CD4-positive, CD25-positive, alpha-beta regulatory T cell (primary cell): ENCODE results near the gene PDE8B. TPM values are rescaled to one million over a fixed set of nuclear protein-coding genes. Genes with fewer than 3 reads are reported as not detected.

Experiments
- ATAC-seq, 2 donors: fragments of 150-1000 bp; cut with Tn5 transposase; one replicate each; pipeline ENCODE4 v1.10.0; 2021; ENCODE audit warnings: low read depth in 2 of 2, moderate number of reproducible peaks in 2 of 2, moderate library complexity in 1 of 2
- DNase-seq, 3 donors: peaks; one replicate each; pipeline versions ENCODE4 v3.0.0 to v3.0.0-alpha.2; 2012 to 2022; ENCODE audit warnings: mixed read lengths in 1 of 3
- H3K27ac ChIP-seq: one replicate; pipeline ENCODE4 v1.7.0; 2013; ENCODE audit warnings: mild to moderate bottlenecking, low read length; ENCODE audit not compliant: insufficient read depth, poor library complexity, severe bottlenecking
- H3K27me3 ChIP-seq: one replicate; pipeline ENCODE4 v1.7.0; 2013; ENCODE audit warnings: low read length; ENCODE audit not compliant: control insufficient read depth, insufficient read depth
- H3K36me3 ChIP-seq: one replicate; pipeline ENCODE4 v1.7.0; 2013; ENCODE audit warnings: mild to moderate bottlenecking, low read length, moderate library complexity; ENCODE audit not compliant: control insufficient read depth, insufficient read depth
- H3K4me1 ChIP-seq: 2 replicates; pipeline ENCODE4 v1.7.0; 2013; ENCODE audit warnings: mild to moderate bottlenecking, low read length; ENCODE audit not compliant: insufficient read depth, control insufficient read depth, poor library complexity, severe bottlenecking
- H3K4me3 ChIP-seq: one replicate; pipeline ENCODE4 v1.7.0; 2013; ENCODE audit warnings: low read depth, mild to moderate bottlenecking, low read length, moderate library complexity
- H3K9me3 ChIP-seq, 2 experiments: 1 replicate in 1 of 2; 2 replicates in 1 of 2; pipeline ENCODE4 v1.7.0; 2013; ENCODE audit warnings: low read length in 2 of 2, mild to moderate bottlenecking in 1 of 2, moderate library complexity in 1 of 2; ENCODE audit not compliant: control insufficient read depth in 2 of 2
- H3K27ac Mint-ChIP-seq, 3 donors: one replicate each; pipeline ENCODE4 v1.8.0; 2020 to 2022; ENCODE audit warnings: mild to moderate bottlenecking in 3 of 3, mixed read lengths in 3 of 3, moderate library complexity in 2 of 3
- H3K27me3 Mint-ChIP-seq: one replicate; pipeline ENCODE4 v1.8.0; 2022; ENCODE audit warnings: mild to moderate bottlenecking, mixed read lengths
- H3K36me3 Mint-ChIP-seq: one replicate; pipeline ENCODE4 v1.8.0; 2020; ENCODE audit warnings: mixed read lengths
- H3K4me1 Mint-ChIP-seq, 4 donors: one replicate each; pipeline ENCODE4 v1.8.0; 2020 to 2022; ENCODE audit warnings: mixed read lengths in 4 of 4, mild to moderate bottlenecking in 1 of 4
- H3K4me3 Mint-ChIP-seq, 4 donors: one replicate each; pipeline ENCODE4 v1.8.0; 2020 to 2022; ENCODE audit warnings: mild to moderate bottlenecking in 4 of 4, mixed read lengths in 4 of 4, moderate library complexity in 3 of 4
- H3K9me3 Mint-ChIP-seq, 7 donors: one replicate each; pipeline ENCODE4 v1.8.0; 2020 to 2022; ENCODE audit warnings: mixed read lengths in 7 of 7, mild to moderate bottlenecking in 3 of 7, moderate library complexity in 2 of 7
- polyA plus RNA-seq, 4 donors: library from polyadenylated mRNA; unstranded; fragments of 300-500 nt; fragmentation: Illumina TruSeq; gene quantifications; one replicate each; pipeline ENCODE4 v1.2.3, GENCODE V29; 2021
- total RNA-seq: library from RNA; stranded (reverse); gene quantifications from one replicate; pipeline ENCODE4 v1.2.3, GENCODE V29; 2022

The PDE8B gene
- total and polyA plus RNA-seq, 5 donors from 2014 or later, result 0.03 to 0.09 TPM; not detected in 3

- no peak for DNase-seq
- no peaks in the 10 kb centered on the region for H3K4me1 ChIP-seq
- no peak for ATAC-seq
- Mint-ChIP-seq H3K4me3 (no peak overlapping the region), H3K4me1 (peaks cover 0 to 5% (median 0%) of the 10 kb centered on the region in 4 donors), H3K9me3 (no peaks in the 10 kb centered on the region), H3K27me3 (no peaks in the 10 kb centered on the region), H3K36me3 (no peaks in the 10 kb centered on the region), H3K27ac (no peak overlapping the region)
- H3K9me3 ChIP-seq, result no peaks in the 10 kb centered on the region
- H3K27ac ChIP-seq, result no peak overlapping the region
- no peaks in the 10 kb centered on the region for H3K27me3 ChIP-seq
- no peaks in the 10 kb centered on the region for H3K36me3 ChIP-seq
- no peak overlapping the region for H3K4me3 ChIP-seq
These were observed 97.9 kb downstream of the PDE8B start for GRCh38 chr5:77308154-77308960.

GRCh38 chr5:77309140-77309539, 98.7 kb downstream of the PDE8B start:
- H3K27me3 Mint-ChIP-seq, result peaks cover 2% of the 10 kb centered on the region
- no peak overlapping the region for H3K27ac Mint-ChIP-seq
- DNase-seq, result no peak

GRCh38 chr5:77310494-77311213, 100.2 kb downstream of the PDE8B start:
- no peak for DNase-seq
- Mint-ChIP-seq H3K36me3 (no peaks in the 10 kb centered on the region), H3K27ac (no peak overlapping the region)

More at GRCh38 chr5:77309140-77309539, 98.7 kb downstream of the PDE8B start:
- Histone ChIP-seq H3K9me3 (no peaks in the 10 kb centered on the region), H3K4me3 (no peak overlapping the region), H3K27ac (no peak overlapping the region), H3K27me3 (no peaks in the 10 kb centered on the region), H3K4me1 (no peaks in the 10 kb centered on the region), H3K36me3 (no peaks in the 10 kb centered on the region)
- Mint-ChIP-seq H3K9me3 (peaks cover 0 to 2% (median 0%) of the 10 kb centered on the region in 7 donors), H3K4me1 (peaks cover 0 to 5% (median 0%) of the 10 kb centered on the region in 4 donors), H3K4me3 (no peak overlapping the region), H3K36me3 (no peaks in the 10 kb centered on the region)
- ATAC-seq, result no peak

GRCh38 chr5:77311214-77311571, 100.7 kb downstream of the PDE8B start:
- no peaks in the 10 kb centered on the region for H3K4me1 ChIP-seq
- Mint-ChIP-seq H3K36me3 (no peaks in the 10 kb centered on the region), H3K4me3 (no peak overlapping the region), H3K27me3 (peaks cover 10% of the 10 kb centered on the region), H3K9me3 (peaks cover 0 to 2% (median 0%) of the 10 kb centered on the region in 7 donors), H3K4me1 (peaks cover 0 to 5% (median 0%) of the 10 kb centered on the region in 4 donors), H3K27ac (no peak overlapping the region)
- no peak overlapping the region for H3K27ac ChIP-seq
- H3K36me3 ChIP-seq, result no peaks in the 10 kb centered on the region
- no peak for DNase-seq
- H3K27me3 ChIP-seq, result no peaks in the 10 kb centered on the region
- ATAC-seq, result no peak
- no peaks in the 10 kb centered on the region for H3K9me3 ChIP-seq
- H3K4me3 ChIP-seq, result no peak overlapping the region

More at GRCh38 chr5:77310494-77311213, 100.2 kb downstream of the PDE8B start:
- Histone ChIP-seq H3K4me3 (no peak overlapping the region), H3K9me3 (no peaks in the 10 kb centered on the region), H3K36me3 (no peaks in the 10 kb centered on the region), H3K27ac (no peak overlapping the region), H3K27me3 (no peaks in the 10 kb centered on the region), H3K4me1 (no peaks in the 10 kb centered on the region)
- H3K9me3 Mint-ChIP-seq, result peaks cover 0 to 2% (median 0%) of the 10 kb centered on the region in 7 donors
- H3K27me3 Mint-ChIP-seq, result peaks cover 10% of the 10 kb centered on the region
- no peak for ATAC-seq
- H3K4me1 Mint-ChIP-seq, result peaks cover 0 to 5% (median 0%) of the 10 kb centered on the region in 4 donors
- no peak overlapping the region for H3K4me3 Mint-ChIP-seq

- Histone ChIP-seq H3K36me3 (no peaks in the 10 kb centered on the region), H3K4me1 (no peaks in the 10 kb centered on the region), H3K9me3 (no peaks in the 10 kb centered on the region), H3K27me3 (no peaks in the 10 kb centered on the region), H3K4me3 (no peak overlapping the region), H3K27ac (no peak overlapping the region)
- ATAC-seq, result no peak
- no peak overlapping the region for H3K27ac Mint-ChIP-seq
- no peak overlapping the region for H3K4me3 Mint-ChIP-seq
- H3K4me1 Mint-ChIP-seq, result no peaks in the 10 kb centered on the region
- peaks cover 10% of the 10 kb centered on the region for H3K27me3 Mint-ChIP-seq
- no peak for DNase-seq
- no peaks in the 10 kb centered on the region for H3K36me3 Mint-ChIP-seq
- peaks cover 0 to 2% (median 0%) of the 10 kb centered on the region in 7 donors for H3K9me3 Mint-ChIP-seq
These were observed 101.9 kb downstream of the PDE8B start for GRCh38 chr5:77312413-77312812.

GRCh38 chr5:77316871-77317661, 106.6 kb downstream of the PDE8B start:
- no peaks in the 10 kb centered on the region for H3K4me1 ChIP-seq
- no peaks in the 10 kb centered on the region for H3K36me3 Mint-ChIP-seq
- H3K9me3 Mint-ChIP-seq, result peaks cover 0 to 2% (median 0%) of the 10 kb centered on the region in 7 donors
- H3K27me3 ChIP-seq, result no peaks in the 10 kb centered on the region
- H3K9me3 ChIP-seq, result no peaks in the 10 kb centered on the region
- H3K36me3 ChIP-seq, result no peaks in the 10 kb centered on the region
- H3K4me3 Mint-ChIP-seq, result no peak overlapping the region
- H3K4me1 Mint-ChIP-seq, result no peaks in the 10 kb centered on the region
- H3K4me3 ChIP-seq, result no peak overlapping the region
- DNase-seq (no peak), ATAC-seq (no peak)
- H3K27ac ChIP-seq, result no peak overlapping the region
- H3K27ac Mint-ChIP-seq, result no peak overlapping the region
- H3K27me3 Mint-ChIP-seq, result peaks cover 10% of the 10 kb centered on the region

GRCh38 chr5:77318060-77318459, 107.6 kb downstream of the PDE8B start:
- ATAC-seq, result no peak
- peaks cover 0 to 2% (median 0%) of the 10 kb centered on the region in 7 donors for H3K9me3 Mint-ChIP-seq

More at GRCh38 chr5:77318060-77318459, 107.6 kb downstream of the PDE8B start:
- no peak overlapping the region for H3K27ac ChIP-seq
- no peak for DNase-seq
- H3K27me3 ChIP-seq, result no peaks in the 10 kb centered on the region
- H3K4me3 Mint-ChIP-seq, result no peak overlapping the region
- H3K27ac Mint-ChIP-seq, result no peak overlapping the region
- H3K27me3 Mint-ChIP-seq, result peaks cover 10% of the 10 kb centered on the region
- H3K4me1 Mint-ChIP-seq, result no peaks in the 10 kb centered on the region
- no peaks in the 10 kb centered on the region for H3K4me1 ChIP-seq
- H3K36me3 ChIP-seq, result no peaks in the 10 kb centered on the region
- no peaks in the 10 kb centered on the region for H3K36me3 Mint-ChIP-seq
- no peak overlapping the region for H3K4me3 ChIP-seq
- H3K9me3 ChIP-seq, result no peaks in the 10 kb centered on the region
